ENCODE data around the gene LRRC8D. TPM values are rescaled to one million over a fixed set of nuclear protein-coding genes. Genes with fewer than 3 reads are reported as not detected.

LRRC8D gene
- total RNA-seq, 3 donors from 2014 or later (not counting 1 experiment from before 2014, with no cell fraction given), result 16.2 to 26.2 (median 17.1) TPM

DNA sequence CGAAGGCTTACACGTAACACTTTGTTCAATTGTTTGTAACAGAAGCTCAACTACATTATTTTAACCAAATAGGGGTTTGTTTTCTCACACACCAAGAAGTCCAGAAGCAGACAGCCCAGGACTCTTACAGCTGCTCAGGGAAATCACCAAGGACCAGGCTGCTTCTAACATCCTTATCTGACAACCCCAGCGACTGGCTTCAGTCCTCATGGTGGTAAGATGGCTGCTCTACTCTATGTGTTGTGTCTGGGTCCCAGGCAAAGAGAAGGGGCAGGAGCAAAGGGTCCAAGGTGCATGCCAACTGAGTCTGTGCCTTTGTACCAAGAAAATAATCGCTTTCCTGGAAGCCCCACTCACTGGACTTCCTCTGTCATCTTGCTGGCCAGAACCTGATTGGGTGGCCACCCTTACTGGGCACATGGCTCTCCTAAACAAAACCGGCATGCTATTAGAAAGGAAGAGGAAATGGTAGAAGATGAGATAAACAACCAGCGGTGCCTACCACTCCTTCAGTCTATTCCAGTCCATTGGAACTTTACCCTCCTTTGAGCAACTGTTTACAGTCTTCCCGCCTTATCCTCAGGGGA is 34.1 kb upstream of the LRRC8D start:
- H3K27me3 ChIP-seq (ENCODE audit: control insufficient read depth, insufficient read depth, low read length), result no peaks in the 10 kb centered on the region
- H3K4me1 Mint-ChIP-seq, result peaks cover 3 to 4% of the 10 kb centered on the region in 2 donors
- no peaks in the 10 kb centered on the region for H3K4me1 ChIP-seq (ENCODE audit: control insufficient read depth, insufficient read depth, low read length)
- H3K27me3 Mint-ChIP-seq (ENCODE audit: low read depth in 2 of 2), result peaks cover 10 to 21% of the 10 kb centered on the region in 2 donors
- no peak overlapping the region for H3K4me3 Mint-ChIP-seq
- no peaks in the 10 kb centered on the region for H3K36me3 Mint-ChIP-seq
- no peaks in the 10 kb centered on the region for H3K9me3 Mint-ChIP-seq
- no peaks in the 10 kb centered on the region for H3K9me3 ChIP-seq (ENCODE audit: control insufficient read depth, insufficient read depth, low read length)
- no peak for ATAC-seq
- WGBS (ENCODE audit: insufficient coverage), result 74% methylated on average over 6 of the region's 7 CpGs
- H3K4me3 ChIP-seq (ENCODE audit: low read length), result no peak overlapping the region
- no peak overlapping the region for H3K27ac ChIP-seq (ENCODE audit: low read length)
- intact Hi-C loops (cut with micrococcal nuclease), result no loop called here
- no peak for TF ChIP-seq CTCF (IDR thresholded peaks at IDR 0.05)
- H3K36me3 ChIP-seq (ENCODE audit: control insufficient read depth, insufficient read depth, low read length), result no peaks in the 10 kb centered on the region
- no peak for DNase-seq
- H3K27ac Mint-ChIP-seq, result no peak overlapping the region

GRCh38 chr1:89790592-89790991 is 30.2 kb upstream of the LRRC8D start:
- no peak overlapping the region for H3K27ac ChIP-seq (ENCODE audit: low read length)
- DNase-seq (no peak), ATAC-seq (no peak)
- Mint-ChIP-seq H3K4me1 (no peaks in the 10 kb centered on the region), H3K4me3 (no peak overlapping the region), H3K27ac (no peak overlapping the region), H3K27me3 (ENCODE audit: low read depth in 2 of 2) (peaks cover 0 to 10% of the 10 kb centered on the region in 2 donors), H3K36me3 (no peaks in the 10 kb centered on the region), H3K9me3 (no peaks in the 10 kb centered on the region)
- no peak for TF ChIP-seq CTCF (IDR thresholded peaks at IDR 0.05)
- no peaks in the 10 kb centered on the region for H3K27me3 ChIP-seq (ENCODE audit: control insufficient read depth, insufficient read depth, low read length)
- H3K36me3 ChIP-seq (ENCODE audit: control insufficient read depth, insufficient read depth, low read length), result no peaks in the 10 kb centered on the region
- H3K9me3 ChIP-seq (ENCODE audit: control insufficient read depth, insufficient read depth, low read length), result no peaks in the 10 kb centered on the region
- H3K4me3 ChIP-seq (ENCODE audit: low read length), result no peak overlapping the region
- H3K4me1 ChIP-seq (ENCODE audit: control insufficient read depth, insufficient read depth, low read length), result no peaks in the 10 kb centered on the region
- 82% methylated on average over 2 of the region's 2 CpGs for WGBS (ENCODE audit: insufficient coverage)
- intact Hi-C loops (cut with micrococcal nuclease), result no loop called here

GRCh38 chr1:89791064-89791726 is 29.6 kb upstream of the LRRC8D start:
- H3K27me3 ChIP-seq (ENCODE audit: control insufficient read depth, insufficient read depth, low read length), result no peaks in the 10 kb centered on the region
- no peaks in the 10 kb centered on the region for H3K9me3 Mint-ChIP-seq
- no peak overlapping the region for H3K4me3 Mint-ChIP-seq
- H3K9me3 ChIP-seq (ENCODE audit: control insufficient read depth, insufficient read depth, low read length), result no peaks in the 10 kb centered on the region
- intact Hi-C loops (cut with micrococcal nuclease), result no loop called here
- H3K27me3 Mint-ChIP-seq (ENCODE audit: low read depth in 2 of 2), result peaks cover 0 to 9% of the 10 kb centered on the region in 2 donors
- WGBS (ENCODE audit: insufficient coverage), result 90% methylated on average over 2 of the region's 3 CpGs
- DNase-seq, result no peak
- ATAC-seq, result no peak
- no peak for TF ChIP-seq CTCF (IDR thresholded peaks at IDR 0.05)
- no peaks in the 10 kb centered on the region for H3K4me1 ChIP-seq (ENCODE audit: control insufficient read depth, insufficient read depth, low read length)
- no peaks in the 10 kb centered on the region for H3K36me3 ChIP-seq (ENCODE audit: control insufficient read depth, insufficient read depth, low read length)
- no peak overlapping the region for H3K4me3 ChIP-seq (ENCODE audit: low read length)
- H3K27ac ChIP-seq (ENCODE audit: low read length), result no peak overlapping the region
- H3K4me1 Mint-ChIP-seq, result no peaks in the 10 kb centered on the region
- no peak overlapping the region for H3K27ac Mint-ChIP-seq
- no peaks in the 10 kb centered on the region for H3K36me3 Mint-ChIP-seq

Measured in natural killer cell (primary cell).